HUES48 (cell line): ENCODE results near the gene MUS81.

Experiments used
- H3K27ac ChIP-seq: one replicate; pipeline ENCODE4 v1.7.0; 2013; ENCODE audit warnings: low read depth, low read length, inconsistent platforms
- H3K27me3 ChIP-seq: 2 replicates; pipeline ENCODE4 v1.6.1; 2013; ENCODE audit warnings: mild to moderate bottlenecking, low read length; ENCODE audit not compliant: control insufficient read depth, insufficient read depth
- H3K36me3 ChIP-seq: 2 replicates; pipeline ENCODE4 v1.6.1; 2013; ENCODE audit warnings: low read length; ENCODE audit not compliant: control insufficient read depth, insufficient read depth
- H3K4me1 ChIP-seq: 2 replicates; pipeline ENCODE4 v1.6.1; 2013; ENCODE audit warnings: mild to moderate bottlenecking, low read length; ENCODE audit not compliant: control insufficient read depth, insufficient read depth
- H3K4me3 ChIP-seq: 2 replicates; pipeline ENCODE4 v1.5.1; 2013; ENCODE audit warnings: mild to moderate bottlenecking, low read depth, low read length
- H3K9ac ChIP-seq: 2 replicates; pipeline ENCODE4 v1.6.1; 2013; ENCODE audit warnings: mild to moderate bottlenecking, low read depth, low read length, moderate library complexity
- H3K9me3 ChIP-seq: 2 replicates; pipeline ENCODE4 v1.6.1; 2013; ENCODE audit warnings: low read length; ENCODE audit not compliant: control insufficient read depth, insufficient read depth

Gene MUS81

DNA sequence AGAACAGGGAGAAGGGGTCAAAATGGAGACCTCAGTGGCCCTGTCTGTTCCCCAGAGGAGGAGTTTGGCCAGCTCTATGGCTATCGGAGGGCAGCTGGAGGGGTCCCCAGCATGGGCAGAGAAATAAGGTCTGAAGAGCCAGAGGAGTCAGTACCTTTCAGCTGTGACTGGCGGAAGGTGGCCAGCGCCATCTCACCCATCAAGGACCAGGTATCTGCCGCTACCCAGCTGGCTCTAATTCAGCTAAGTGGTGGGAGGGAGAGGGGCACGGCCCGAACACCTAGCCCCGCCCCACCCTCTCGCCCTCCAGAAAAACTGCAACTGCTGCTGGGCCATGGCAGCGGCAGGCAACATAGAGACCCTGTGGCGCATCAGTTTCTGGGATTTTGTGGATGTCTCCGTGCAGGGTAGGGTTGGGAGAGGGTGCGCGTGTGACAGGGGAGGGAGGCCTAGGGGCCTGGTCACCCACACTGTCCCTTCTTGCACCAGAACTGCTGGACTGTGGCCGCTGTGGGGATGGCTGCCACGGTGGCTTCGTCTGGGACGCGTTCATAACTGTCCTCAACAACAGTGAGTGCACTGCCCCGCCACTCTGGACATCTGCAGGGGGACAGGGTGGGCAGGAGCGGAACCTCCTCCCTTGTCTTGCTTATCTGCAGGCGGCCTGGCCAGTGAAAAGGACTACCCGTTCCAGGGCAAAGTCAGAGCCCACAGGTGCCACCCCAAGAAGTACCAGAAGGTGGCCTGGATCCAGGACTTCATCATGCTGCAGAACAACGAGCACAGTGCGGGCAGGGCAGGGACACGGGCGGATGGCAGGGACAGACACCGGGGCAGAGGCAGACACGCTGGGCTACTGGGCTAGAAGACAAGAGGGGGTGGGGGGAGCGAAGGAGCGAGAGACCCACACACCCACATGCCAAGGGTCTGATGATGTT, 22.2 kb downstream of the MUS81 start:
- Histone ChIP-seq H3K36me3 (peaks cover 50% of the 10 kb centered on the region), H3K4me1 (peaks cover 4% of the 10 kb centered on the region; the same call in 1 of the 2 replicates), H3K9ac (no peak overlapping the region), H3K27me3 (no peaks in the 10 kb centered on the region), H3K27ac (no peak overlapping the region), H3K4me3 (no peak overlapping the region), H3K9me3 (no peaks in the 10 kb centered on the region)

DNA sequence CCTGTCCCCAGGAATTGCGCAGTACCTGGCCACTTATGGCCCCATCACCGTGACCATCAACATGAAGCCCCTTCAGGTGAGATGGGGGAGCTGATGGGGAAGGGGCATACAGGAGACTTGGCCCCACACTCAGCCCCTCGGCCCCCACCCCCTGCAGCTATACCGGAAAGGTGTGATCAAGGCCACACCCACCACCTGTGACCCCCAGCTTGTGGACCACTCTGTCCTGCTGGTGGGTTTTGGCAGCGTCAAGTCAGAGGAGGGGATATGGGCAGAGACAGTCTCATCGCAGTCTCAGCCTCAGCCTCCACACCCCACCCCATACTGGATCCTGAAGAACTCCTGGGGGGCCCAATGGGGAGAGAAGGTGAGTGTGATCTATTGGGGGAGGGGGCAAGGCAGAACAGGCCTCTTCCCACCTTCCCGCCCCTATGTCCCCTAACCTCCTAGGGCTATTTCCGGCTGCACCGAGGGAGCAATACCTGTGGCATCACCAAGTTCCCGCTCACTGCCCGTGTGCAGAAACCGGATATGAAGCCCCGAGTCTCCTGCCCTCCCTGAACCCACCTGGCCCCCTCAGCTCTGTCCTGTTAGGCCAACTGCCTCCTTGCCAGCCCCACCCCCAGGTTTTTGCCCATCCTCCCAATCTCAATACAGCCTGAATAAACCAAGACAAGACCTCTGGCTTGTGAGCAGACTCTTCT, 23.0 kb downstream of the MUS81 start:
- H3K4me1 ChIP-seq = peaks cover 6% of the 10 kb centered on the region; the same call in 1 of the 2 replicates
- no peaks in the 10 kb centered on the region for H3K27me3 ChIP-seq
- no peak overlapping the region for H3K9ac ChIP-seq
- no peaks in the 10 kb centered on the region for H3K9me3 ChIP-seq
- H3K27ac ChIP-seq = no peak overlapping the region
- no peak overlapping the region for H3K4me3 ChIP-seq
- peaks cover 50% of the 10 kb centered on the region for H3K36me3 ChIP-seq

DNA sequence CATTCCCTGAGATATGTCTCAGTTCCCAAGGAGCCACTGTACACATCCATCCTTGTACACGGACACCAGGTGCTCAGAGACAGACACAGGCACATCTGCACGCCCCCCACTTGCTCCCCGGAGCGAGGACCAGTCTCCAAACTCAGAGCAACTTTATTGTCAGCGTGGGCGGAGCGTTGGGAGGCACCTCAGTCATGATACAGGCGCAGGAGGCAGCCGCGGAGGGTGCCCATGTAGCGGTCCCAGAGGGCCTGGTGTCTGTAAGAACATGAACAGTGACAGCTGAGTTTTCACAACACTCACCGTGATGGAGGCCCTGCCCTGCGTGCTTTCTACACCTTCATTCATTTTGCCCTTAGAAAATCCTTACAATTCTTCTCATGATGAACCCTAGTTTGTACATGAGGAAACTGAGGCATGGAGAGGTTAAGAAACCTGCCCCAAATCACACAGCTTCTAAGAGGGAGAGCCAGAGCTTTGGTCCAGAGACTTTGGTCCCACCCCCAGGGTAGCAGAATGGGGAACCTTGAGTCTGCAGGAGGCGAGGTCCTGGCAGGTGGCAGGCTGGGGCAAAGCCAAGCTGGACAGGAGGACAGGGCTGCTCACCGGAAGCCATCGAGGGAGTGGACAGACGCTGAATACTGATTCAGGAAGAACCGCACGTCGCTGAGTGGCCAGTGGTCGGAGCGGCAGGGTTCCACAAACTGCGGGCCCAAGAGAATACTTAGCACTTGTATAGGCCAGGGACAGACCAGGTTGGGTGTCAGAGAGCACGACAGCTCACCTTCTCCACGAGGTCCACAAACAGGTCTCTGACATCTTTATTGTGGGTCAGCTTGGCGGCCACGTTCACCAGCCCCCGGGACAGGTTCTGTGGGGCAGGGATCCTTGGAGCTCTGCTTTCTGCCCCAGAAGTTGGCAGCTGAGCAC, 23.8 kb downstream of the MUS81 start:
- Histone ChIP-seq H3K9me3 (no peaks in the 10 kb centered on the region), H3K4me1 (peaks cover 8% of the 10 kb centered on the region; the same call in 1 of the 2 replicates), H3K27ac (no peak overlapping the region), H3K4me3 (no peak overlapping the region), H3K27me3 (peaks cover 1% of the 10 kb centered on the region; the same call in 1 of the 2 replicates), H3K9ac (no peak overlapping the region), H3K36me3 (peaks cover 50% of the 10 kb centered on the region)

DNA sequence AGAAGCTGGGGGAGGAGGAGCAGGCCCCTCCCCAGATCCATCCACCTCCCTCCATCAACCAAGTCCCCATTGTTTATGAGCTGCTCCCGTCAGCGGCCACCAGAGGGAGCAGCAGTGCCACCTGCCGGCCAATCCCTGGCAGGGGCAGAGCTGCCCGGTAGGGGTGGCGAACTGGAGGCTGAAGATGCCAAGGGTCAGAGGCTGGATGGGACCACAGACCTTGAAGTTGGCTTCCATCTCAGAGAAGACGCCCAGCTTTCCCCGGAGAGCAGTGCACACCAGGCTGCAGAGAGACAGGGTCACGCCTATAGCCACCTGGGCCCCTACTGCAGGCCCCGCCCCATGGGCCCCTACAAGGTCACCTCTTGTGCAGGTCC, 24.5 kb downstream of the MUS81 start:
- H3K27ac ChIP-seq = no peak overlapping the region
- peaks cover 50% of the 10 kb centered on the region for H3K36me3 ChIP-seq
- H3K4me3 ChIP-seq = no peak overlapping the region
- H3K9me3 ChIP-seq = no peaks in the 10 kb centered on the region
- H3K27me3 ChIP-seq = peaks cover 8% of the 10 kb centered on the region
- H3K4me1 ChIP-seq = peaks cover 13% of the 10 kb centered on the region
- H3K9ac ChIP-seq = no peak overlapping the region

DNA sequence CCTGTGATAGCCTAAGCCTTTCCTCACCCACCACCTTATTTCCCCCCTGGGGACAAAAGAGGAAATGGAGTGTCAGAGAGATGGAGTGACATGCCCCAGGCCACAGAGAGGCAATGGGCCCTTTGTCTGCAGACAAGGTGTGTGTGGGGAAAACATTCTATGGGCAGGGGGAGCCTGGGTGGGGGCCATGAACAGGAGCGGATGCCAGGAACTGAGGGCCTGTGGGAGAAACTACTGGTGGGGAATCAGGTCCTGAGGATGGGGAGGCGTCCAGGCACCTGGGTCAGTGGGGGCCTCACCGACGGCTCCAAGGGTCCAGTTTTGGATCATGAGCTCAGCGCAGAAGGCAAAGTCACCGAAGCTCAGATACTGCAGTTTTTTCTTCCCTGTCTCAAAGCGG, 25.0 kb downstream of the MUS81 start:
- Histone ChIP-seq H3K4me1 (peaks cover 18% of the 10 kb centered on the region), H3K27ac (no peak overlapping the region), H3K27me3 (peaks cover 13% of the 10 kb centered on the region), H3K9me3 (no peaks in the 10 kb centered on the region), H3K9ac (no peak overlapping the region), H3K4me3 (no peak overlapping the region), H3K36me3 (peaks cover 50% of the 10 kb centered on the region)

DNA sequence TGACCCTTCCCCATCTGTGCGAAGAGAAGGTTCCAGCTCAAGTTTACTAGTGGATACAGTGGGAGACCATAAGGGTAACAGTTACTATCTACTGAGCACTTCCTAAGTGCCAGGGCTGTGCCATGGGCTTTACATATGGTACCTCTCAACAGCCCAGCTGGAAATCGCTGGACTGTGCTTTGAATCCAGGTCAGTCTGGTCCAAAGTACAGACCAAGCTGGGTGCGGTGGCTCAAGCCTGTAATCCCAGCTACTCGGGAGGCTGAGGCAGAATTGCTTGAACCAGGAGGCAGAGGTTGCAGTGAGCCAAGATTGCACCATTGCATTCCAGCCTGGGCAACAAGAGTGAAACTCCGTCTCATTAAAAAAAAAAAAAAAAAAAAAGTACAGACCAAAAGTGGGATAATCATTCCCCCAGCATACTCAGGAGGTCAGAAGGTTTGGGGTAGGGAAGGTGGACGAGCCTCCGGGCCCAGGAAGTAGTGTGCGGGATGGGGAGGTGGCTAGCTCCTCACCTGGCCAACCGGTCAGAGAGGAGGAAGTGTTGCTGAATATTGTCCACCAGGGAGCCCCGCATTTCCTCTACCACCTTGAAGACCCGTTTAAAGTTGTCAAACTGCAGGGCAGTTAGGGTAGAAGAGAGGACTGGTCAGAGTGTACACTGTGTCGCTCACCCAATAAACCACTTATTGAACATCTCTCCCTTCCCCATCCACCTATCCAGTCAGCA, 25.7 kb downstream of the MUS81 start:
- Histone ChIP-seq H3K27ac (no peak overlapping the region), H3K4me3 (no peak overlapping the region), H3K9ac (no peak overlapping the region), H3K9me3 (no peaks in the 10 kb centered on the region), H3K27me3 (peaks cover 14% of the 10 kb centered on the region), H3K4me1 (peaks cover 18% of the 10 kb centered on the region), H3K36me3 (peaks cover 50% of the 10 kb centered on the region)

DNA sequence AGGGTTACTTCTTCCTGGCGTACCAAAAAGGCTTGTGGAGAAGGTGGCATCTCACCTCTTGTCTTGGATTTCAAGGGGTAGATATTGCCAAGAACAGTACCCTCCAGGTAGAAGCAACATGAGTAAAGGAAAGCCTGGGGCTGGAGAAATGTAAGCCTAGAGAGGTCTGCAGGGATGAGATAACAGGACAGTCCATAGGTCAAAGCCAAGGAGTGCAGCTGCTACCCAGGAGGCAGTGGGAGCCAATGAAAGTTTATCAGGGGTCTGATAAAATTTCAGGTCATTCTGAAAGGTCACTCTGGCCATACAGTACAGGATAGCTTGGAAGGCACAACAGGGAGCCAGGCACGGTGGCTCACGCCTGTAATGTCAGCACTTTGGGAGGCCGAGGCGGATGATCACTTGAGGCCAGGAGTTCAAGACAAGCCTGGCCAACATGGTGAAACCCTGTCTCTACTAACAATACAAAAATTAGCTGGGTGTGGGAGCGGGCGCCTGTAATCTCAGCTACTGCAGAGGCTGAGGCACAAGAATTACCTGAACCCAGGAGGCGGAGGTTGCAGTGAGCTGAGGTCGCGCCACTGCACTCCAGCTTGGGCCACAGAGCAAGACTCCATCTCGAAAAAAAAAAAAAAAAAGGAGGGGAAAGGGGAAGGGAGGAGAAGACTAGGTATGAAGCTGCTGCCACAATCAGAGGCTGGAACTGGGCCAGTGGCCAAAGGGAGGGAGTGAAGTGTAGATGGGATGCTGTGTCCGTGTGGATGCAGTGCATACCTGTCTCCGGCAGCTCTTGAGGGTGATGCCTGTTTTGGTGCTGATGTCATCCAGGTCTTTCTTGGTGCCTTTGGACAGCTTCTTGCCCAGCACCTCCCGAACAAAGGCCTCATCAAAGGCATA, 26.8 kb downstream of the MUS81 start:
- peaks cover 48% of the 10 kb centered on the region for H3K36me3 ChIP-seq
- peak overlapping the region; percentile 85 for H3K27ac ChIP-seq
- peak overlapping the region; percentile 83 for H3K4me3 ChIP-seq
- H3K9ac ChIP-seq = peak overlapping the region; percentile 54; the same call in 1 of the 2 replicates
- H3K9me3 ChIP-seq = no peaks in the 10 kb centered on the region
- peaks cover 18% of the 10 kb centered on the region for H3K27me3 ChIP-seq
- peaks cover 21% of the 10 kb centered on the region for H3K4me1 ChIP-seq

DNA sequence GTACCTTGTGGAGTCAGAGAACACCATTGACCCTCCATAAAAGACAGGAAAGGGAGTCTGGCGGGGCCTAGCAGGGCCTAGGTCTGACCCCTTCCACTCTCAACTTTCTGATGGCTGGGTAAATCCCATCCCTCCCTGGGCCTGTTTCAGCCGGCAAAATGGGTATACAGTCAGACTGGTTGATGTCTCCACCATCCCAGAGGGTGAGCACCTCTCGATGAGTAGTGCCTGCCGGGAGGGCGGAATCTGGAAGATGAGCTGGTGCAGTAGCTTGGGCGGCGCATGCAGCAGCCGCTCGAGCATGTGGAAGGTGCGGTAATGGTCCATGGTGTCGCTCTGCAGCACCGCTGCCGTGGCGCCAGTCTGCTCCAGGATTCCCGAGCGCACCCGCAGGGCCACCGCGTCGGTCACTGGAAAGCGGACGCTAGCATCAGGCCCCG, 27.5 kb downstream of the MUS81 start:
- H3K36me3 ChIP-seq = peaks cover 41% of the 10 kb centered on the region
- peaks cover 23% of the 10 kb centered on the region for H3K4me1 ChIP-seq
- H3K4me3 ChIP-seq = peak overlapping the region; percentile 83
- peak overlapping the region; percentile 54; the same call in 1 of the 2 replicates for H3K9ac ChIP-seq
- H3K27ac ChIP-seq = peak overlapping the region; percentile 85
- peaks cover 18% of the 10 kb centered on the region for H3K27me3 ChIP-seq
- no peaks in the 10 kb centered on the region for H3K9me3 ChIP-seq

DNA sequence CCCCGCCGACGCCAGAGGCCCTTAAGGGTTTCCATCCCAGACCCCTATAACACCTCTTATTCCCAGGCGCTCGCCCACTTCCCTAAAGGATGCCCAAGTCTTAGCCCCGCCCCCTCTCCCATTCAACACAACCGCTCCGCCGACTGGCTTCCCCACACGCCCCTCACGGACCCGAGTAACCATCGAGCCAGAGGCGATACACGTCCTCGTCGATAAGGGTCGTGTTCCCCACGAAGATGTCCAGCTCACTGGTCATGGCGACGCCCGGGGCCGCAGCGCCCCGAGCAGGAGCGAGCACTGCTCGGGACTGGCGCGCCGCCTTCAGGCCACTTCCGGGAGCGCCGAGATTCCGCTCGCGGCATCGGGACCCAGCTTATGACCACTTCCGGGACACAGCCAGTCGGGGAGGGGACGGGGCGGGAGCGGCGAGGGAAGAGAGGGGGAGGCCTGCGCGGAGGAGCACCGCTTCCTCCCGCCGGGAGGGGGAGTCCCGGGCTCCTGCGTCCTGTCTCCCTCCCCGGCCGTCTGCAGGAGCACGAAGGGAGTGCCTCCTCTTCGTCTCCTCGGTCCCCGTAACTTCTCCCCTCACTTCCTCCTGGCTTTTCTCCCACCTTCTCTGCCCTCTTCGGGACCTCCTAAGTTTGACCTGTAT, 28.1 kb downstream of the MUS81 start, which contains the start of gene FIBP:
TSS of gene FIBP (minus strand) at position 309 of the 652 bp plus-strand sequence. CDS start at position 256, 53 bp downstream.
- Histone ChIP-seq H3K9ac (peak within 1 kb of the TSS; percentile 54; the same call in 1 of the 2 replicates), H3K9me3 (no peaks in the 10 kb centered on the region), H3K27me3 (peaks cover 18% of the 10 kb centered on the region), H3K36me3 (peaks cover 36% of the 10 kb centered on the region), H3K4me1 (peaks cover 23% of the 10 kb centered on the region), H3K4me3 (peak within 1 kb of the TSS; percentile 83), H3K27ac (peak within 1 kb of the TSS; percentile 85)
